ENCODE measurements around the gene CYP1A2.

The CYP1A2 gene

GRCh38 chr15:74742422-74742821 is 6.2 kb upstream of the CYP1A2 start:
- no peak for DNase-seq

- DNase-seq = no peak
Measured at GRCh38 chr15:74746389-74746788, 2.3 kb upstream of the CYP1A2 start.

GRCh38 chr15:74749832-74750231 is 1.2 kb downstream of the CYP1A2 start:
- DNase-seq = no peak

GRCh38 chr15:74750751-74751150 is 2.1 kb downstream of the CYP1A2 start:
- no peak for DNase-seq

GRCh38 chr15:74752011-74752410 is 3.4 kb downstream of the CYP1A2 start:
- DNase-seq = no peak

- DNase-seq = no peak
Measured at GRCh38 chr15:74752531-74752930, 3.9 kb downstream of the CYP1A2 start.

- DNase-seq = no peak
Measured at GRCh38 chr15:74754593-74755215, 6.1 kb downstream of the CYP1A2 start.

- no peak for DNase-seq
Measured at GRCh38 chr15:74758736-74759135, 10.1 kb downstream of the CYP1A2 start.

- no peak for DNase-seq
Measured at GRCh38 chr15:74762791-74763150, 14.1 kb downstream of the CYP1A2 start.

- DNase-seq = no peak
Measured at GRCh38 chr15:74763416-74763815, 14.8 kb downstream of the CYP1A2 start.

GRCh38 chr15:74767167-74768098 is 18.8 kb downstream of the CYP1A2 start:
- DNase-seq = no peak

- DNase-seq = peak; percentile 63
Measured at GRCh38 chr15:74768099-74768770, 19.6 kb downstream of the CYP1A2 start.

GRCh38 chr15:74768771-74769342 is 20.2 kb downstream of the CYP1A2 start:
- DNase-seq = peak; percentile 80

- DNase-seq = no peak
Measured at GRCh38 chr15:74769463-74770025, 20.9 kb downstream of the CYP1A2 start.

- DNase-seq = no peak
Measured at GRCh38 chr15:74770211-74770903, 21.7 kb downstream of the CYP1A2 start.

GRCh38 chr15:74773329-74773728 is 24.7 kb downstream of the CYP1A2 start:
- DNase-seq = no peak

- DNase-seq = no peak
Measured at GRCh38 chr15:74773731-74774252, 25.1 kb downstream of the CYP1A2 start.

GRCh38 chr15:74775132-74775562 is 26.5 kb downstream of the CYP1A2 start:
- DNase-seq = peak; percentile 61

GRCh38 chr15:74775894-74776293 is 27.2 kb downstream of the CYP1A2 start:
- DNase-seq = no peak

- DNase-seq = peak; percentile 91
Measured at GRCh38 chr15:74776821-74777768, 28.4 kb downstream of the CYP1A2 start.

Data from hematopoietic multipotent progenitor cell treated with erythropoietin and hydrocortisone succinate and interleukin-3 and kit ligand, for 4 days (in vitro differentiated cells).